CD4-positive, alpha-beta T cell treated with Interleukin-17A for 4 hours (primary cell): Measurements from ENCODE around the gene SLC9A4.

Experiments used
- DNase-seq: peaks from one replicate; pipeline ENCODE4 v3.0.0-alpha.2; 2020; ENCODE audit warnings: mixed read lengths

SLC9A4 gene

GRCh38 chr2:102453501-102453900 is 19.5 kb upstream of the SLC9A4 start:
- DNase-seq: no peak

DNA sequence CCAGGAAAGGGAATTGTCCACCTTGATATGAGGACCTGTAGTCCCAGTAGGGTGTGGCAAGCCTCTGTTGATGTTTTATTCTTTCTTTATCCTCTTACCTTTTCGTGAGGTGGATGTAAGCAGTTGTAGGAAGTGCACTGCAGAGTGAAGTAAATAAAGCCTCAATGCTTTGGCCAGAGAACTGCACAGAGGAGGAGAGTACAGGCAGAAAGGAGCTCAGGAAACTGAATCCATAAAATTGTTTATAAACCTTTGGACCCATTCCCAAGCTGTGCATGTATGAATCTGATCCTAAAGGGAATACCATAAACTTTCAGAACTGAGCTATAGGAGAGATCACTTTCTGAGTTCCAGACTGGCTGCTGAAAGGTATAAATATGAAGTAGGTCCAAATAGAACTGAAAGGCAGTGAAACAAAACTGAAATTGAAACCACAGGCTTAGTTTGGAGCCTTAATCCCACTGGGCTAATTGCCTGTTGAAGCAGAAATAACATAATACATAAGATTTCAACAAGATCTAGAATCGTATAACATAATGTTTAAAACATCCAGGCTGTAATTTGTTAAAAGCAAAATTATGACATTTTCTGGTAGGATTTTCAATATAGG is 17.9 kb upstream of the SLC9A4 start:
- no peak for DNase-seq

- DNase-seq: no peak
These were observed 12.6 kb upstream of the SLC9A4 start for GRCh38 chr2:102460467-102460866.

DNA sequence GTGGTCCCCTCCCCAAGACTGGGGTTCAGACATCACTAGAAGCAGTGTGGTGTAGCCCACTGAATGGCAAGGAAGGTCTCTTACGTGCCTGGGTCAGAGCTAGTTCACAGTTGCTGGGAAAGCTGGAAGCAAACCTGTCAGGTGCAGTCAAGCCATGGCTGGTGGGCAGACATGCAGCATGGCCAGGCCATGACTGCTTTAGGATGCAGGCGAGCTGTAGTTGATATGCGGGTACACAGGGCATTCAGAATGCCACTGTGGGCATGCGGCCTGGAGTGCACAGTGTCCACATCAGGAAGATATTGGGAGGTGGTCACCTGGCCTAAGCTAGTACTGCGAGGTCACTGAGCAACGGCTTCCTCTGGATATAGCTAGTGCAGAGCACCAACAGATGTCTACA is 11.8 kb upstream of the SLC9A4 start:
- no peak for DNase-seq

DNA sequence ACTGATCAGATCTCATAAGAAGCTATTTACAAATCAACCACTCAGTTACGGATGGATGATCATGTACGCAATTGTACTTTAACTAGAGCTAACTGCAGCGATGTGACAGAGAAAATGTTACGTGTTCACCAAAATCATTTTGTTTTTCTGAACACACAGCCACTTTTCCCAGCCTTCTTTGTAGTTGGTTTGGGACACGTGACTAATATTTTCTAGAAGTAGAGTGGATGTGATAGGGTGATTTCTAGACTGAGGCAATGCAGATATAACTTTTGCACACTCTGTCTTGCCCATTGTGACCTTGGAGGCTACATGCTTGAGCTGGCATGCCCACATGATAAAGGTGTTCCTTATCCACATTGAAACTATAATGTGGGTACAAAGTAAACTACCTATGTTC is 9.9 kb upstream of the SLC9A4 start:
- DNase-seq: no peak

DNA sequence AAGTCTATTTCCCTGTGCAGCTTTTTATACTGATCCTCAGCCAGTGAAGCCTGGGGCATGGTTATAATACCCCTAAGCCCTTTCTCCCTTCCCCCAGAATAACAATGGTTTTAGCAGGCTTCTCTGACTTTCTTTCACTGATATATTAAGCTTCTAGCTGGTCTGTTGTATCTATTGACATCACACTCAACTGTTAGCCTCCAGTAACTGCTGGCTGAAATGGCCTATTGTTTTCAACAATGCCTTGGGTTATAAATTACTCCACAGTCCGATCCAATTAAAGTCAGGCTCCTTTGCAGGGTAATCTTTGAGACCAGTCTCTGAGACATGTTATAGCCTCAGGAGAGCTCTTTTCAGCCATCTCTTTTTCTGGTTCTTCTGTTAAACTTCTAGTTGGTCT is 2.9 kb upstream of the SLC9A4 start:
- no peak for DNase-seq

DNA sequence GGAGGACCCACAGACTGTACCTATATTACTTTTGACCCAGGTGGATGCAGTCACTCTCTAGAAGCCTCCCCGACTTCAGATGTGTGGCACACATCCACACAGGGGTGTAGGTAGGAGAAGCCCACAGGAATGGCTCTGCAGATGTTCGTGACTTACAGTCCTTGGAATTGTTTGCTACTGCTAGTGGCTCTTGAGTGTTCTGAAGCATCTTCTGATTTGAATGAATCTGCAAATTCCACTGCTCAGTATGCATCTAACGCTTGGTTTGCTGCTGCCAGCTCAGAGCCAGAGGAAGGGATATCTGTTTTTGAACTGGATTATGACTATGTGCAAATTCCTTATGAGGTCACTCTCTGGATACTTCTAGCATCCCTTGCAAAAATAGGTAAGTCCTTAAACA is 605 bp downstream of the SLC9A4 start:
- no peak for DNase-seq

GRCh38 chr2:102474785-102475184 is 1.8 kb downstream of the SLC9A4 start:
- no peak for DNase-seq

GRCh38 chr2:102478686-102479470 is 5.9 kb downstream of the SLC9A4 start:
- no peak for DNase-seq

GRCh38 chr2:102480285-102481195 is 7.5 kb downstream of the SLC9A4 start:
- no peak for DNase-seq

DNA sequence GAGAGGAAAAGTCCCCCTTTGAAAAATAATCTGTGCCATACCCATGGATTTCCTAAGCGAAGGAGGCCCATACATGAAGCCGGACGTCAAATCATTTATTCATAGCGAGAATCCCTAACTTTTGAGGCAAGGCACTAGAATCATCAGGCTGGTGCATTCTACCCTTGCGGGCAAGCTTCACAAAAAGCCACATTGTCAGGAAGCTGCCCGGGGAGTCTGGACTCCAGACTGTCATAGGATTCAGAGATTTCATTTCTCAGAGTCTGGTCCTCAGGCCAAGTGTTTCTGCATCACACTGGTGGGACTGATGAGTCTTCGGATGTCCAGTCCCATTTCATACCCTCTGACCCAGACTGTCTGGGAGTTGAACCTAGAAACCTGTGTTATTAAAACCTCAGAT is 8.9 kb downstream of the SLC9A4 start:
- no peak for DNase-seq

- DNase-seq: no peak
These were observed 10.1 kb downstream of the SLC9A4 start for GRCh38 chr2:102483086-102483485.

GRCh38 chr2:102484310-102485061 is 11.5 kb downstream of the SLC9A4 start:
- no peak for DNase-seq

DNA sequence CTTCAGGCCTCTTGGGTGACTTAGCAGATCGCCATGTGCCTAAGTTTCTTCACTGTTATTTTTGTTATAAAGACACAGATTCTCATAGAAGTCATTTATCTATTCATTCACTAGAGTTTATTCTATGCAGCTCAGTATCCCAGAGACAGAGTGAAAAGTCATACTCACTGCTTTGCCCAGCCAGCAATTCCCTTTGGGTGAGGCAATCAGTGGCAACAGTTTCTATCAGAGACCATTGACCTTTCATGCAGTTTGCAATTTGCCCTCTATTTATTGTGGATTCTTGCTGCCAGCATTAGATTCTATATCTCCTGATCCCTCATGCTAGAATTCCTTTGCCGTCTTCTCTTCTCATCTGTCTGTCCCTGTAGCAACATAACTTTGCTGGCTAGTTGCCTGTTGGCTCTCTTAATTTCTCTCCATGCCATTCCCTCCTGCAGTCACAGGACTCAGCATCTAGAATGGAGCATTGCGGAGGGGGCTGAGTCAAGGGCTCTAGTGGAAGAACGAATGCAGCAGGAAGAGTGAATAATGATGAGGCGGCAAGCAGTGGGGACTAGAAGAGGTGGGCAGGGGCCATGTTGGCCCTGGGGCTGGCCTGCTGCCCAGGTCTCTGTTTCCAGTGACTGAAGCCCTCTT is 12.2 kb downstream of the SLC9A4 start:
- DNase-seq: no peak

- no peak for DNase-seq
These were observed 14.1 kb downstream of the SLC9A4 start for GRCh38 chr2:102486941-102487702.

DNA sequence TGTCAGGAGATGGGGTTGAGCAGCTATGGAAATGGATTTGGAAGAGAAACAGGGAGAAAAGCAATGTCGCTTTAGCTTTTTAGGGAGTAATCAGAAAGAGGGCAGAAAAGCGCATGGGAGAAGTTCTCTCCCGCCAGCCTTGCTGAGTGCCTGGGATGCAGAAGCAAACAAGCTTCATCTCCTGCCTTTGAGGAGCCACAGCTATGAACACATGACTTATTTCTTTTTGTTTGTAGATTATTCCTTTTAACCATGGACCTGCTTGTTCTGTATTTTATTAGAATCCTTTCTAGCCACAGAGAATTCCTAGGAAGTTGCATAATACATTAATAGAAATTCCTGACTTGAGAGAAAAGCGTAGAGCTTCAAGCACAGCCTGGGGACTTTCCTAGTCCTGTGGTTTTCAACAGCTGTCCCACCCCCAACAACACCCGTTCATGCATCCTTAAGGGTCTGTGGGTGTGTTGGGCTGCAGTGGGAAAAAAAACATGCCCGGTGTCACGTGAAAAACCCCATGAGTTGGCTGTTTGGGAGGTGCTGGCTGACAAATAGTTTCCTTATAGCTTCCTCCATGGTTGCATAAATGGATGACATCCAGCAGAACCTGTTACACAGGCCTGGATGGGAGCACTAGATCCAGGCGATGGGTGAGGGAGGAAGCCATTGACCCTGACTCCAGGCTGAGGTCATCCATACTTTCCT is 14.9 kb downstream of the SLC9A4 start:
- no peak for DNase-seq

- no peak for DNase-seq
These were observed 16.6 kb downstream of the SLC9A4 start for GRCh38 chr2:102489646-102490045.

- DNase-seq: no peak
These were observed 19.0 kb downstream of the SLC9A4 start for GRCh38 chr2:102492006-102492405.

DNA sequence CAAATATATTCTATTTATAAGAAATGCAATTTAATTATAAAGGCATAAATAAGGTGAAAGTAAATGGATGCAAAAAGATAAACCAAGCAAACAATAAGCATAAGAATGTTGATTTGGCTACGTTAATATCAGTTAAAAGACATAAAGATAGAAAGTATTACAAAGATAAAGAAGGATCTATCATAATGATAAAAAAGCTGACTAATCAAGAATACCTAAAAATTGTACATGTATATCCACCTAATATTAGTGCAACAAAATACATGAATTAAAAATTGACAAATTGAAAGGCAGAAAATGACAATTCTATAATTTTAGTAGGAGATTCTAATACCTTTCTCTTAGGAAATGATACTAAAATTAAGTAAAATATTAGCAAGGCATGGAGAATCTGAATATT is 21.5 kb downstream of the SLC9A4 start:
- DNase-seq: no peak

GRCh38 chr2:102498414-102498813 is 25.4 kb downstream of the SLC9A4 start:
- no peak for DNase-seq

GRCh38 chr2:102499558-102499957 is 26.5 kb downstream of the SLC9A4 start:
- no peak for DNase-seq
